Measurements from ENCODE around the gene ETV6. TPM values are rescaled to one million over a fixed set of nuclear protein-coding genes. Genes with fewer than 3 reads are reported as not detected.

The ETV6 gene
- total RNA-seq, 1 experiment from 2014 or later, result 14.1 TPM

DNA sequence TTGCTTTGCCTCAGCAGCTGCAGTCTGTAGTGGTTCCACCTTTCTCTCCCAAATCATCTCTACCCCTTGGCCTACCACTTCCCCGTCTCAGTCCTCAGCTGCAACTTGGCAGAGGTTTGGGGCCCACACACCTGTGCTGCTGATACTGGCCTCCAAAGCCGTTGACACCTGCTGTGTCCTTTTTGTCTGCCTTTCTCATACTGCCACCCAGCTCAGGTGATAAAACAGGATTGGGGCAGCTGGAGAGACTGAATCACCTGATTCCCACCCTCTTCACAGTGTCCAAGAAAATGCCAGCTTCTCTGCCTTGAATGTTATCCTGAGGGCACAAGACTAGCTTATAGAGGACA lies 103.7 kb downstream of the ETV6 start (continued):
- TF ChIP-seq YY1 (IDR thresholded peaks at IDR 0.05; ENCODE audit: extremely low read depth, insufficient replicate concordance, low read depth, low read length), result no peak
- TF ChIP-seq TCF7L2 (IDR thresholded peaks at IDR 0.05; ENCODE audit: borderline replicate concordance, extremely low read depth, insufficient read depth, insufficient read length), result no peak
- TF ChIP-seq JUND (IDR thresholded peaks at IDR 0.05), result no peak
- TF ChIP-seq EGR1 (IDR thresholded peaks at IDR 0.05; ENCODE audit: low read depth), result no peak
- no peak for TF ChIP-seq POLR2A (IDR thresholded peaks at IDR 0.05; ENCODE audit: borderline replicate concordance, extremely low read depth, insufficient read depth, insufficient read length)
- TF ChIP-seq, protein P1, sequence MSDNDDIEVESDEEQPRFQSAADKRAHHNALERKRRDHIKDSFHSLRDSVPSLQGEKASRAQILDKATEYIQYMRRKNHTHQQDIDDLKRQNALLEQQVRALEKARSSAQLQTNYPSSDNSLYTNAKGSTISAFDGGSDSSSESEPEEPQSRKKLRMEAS (IDR thresholded peaks at IDR 0.05), result no peak
- no peak for TF ChIP-seq ZFX (IDR thresholded peaks at IDR 0.05)
- no peak for TF ChIP-seq SRF (IDR thresholded peaks at IDR 0.05; ENCODE audit: low read depth)
- no peak for TF ChIP-seq SP1 (IDR thresholded peaks at IDR 0.05; ENCODE audit: low read depth)
- TF ChIP-seq EZH2 (IDR thresholded peaks at IDR 0.05), result no peak
- TF ChIP-seq CEBPB (IDR thresholded peaks at IDR 0.05; ENCODE audit: low read depth), result no peak

GRCh38 chr12:11753826-11754225 lies 104.4 kb downstream of the ETV6 start:
- no peak overlapping the region for H2AFZ ChIP-seq (ENCODE audit: low read depth, low read length, poor library complexity, severe bottlenecking)
- no peak for DNase-seq (ENCODE audit: low read depth, low spot score)
- H3K9me3 ChIP-seq (ENCODE audit: control insufficient read depth in 1 of 2, insufficient read depth in 1 of 2, low read depth in 1 of 2, low read length in 2 of 2), result no peaks in the 10 kb centered on the region
- no peak overlapping the region for H3K9ac ChIP-seq (ENCODE audit: low read length)
- H4K20me1 ChIP-seq (ENCODE audit: insufficient read depth), result no peaks in the 10 kb centered on the region
- no TSS peak for BruUV-seq (replicated peaks)
- H3K79me2 ChIP-seq (ENCODE audit: insufficient read depth, low read length), result no peaks in the 10 kb centered on the region
- no peak overlapping the region for H3K4me3 ChIP-seq (replicated peaks in 1 of 2; ENCODE audit: low read depth in 1 of 2, low read length in 2 of 2)
- H3K27ac ChIP-seq (ENCODE audit: low read depth, low read length), result no peak overlapping the region
- no peaks in the 10 kb centered on the region for H3K9me2 ChIP-seq (ENCODE audit: insufficient read depth)
- intact Hi-C loops (cut with micrococcal nuclease), result no loop called here
- CTCF ChIA-PET, result no interaction called here
- H3K36me3 ChIP-seq (ENCODE audit: control insufficient read depth in 1 of 2, insufficient read depth in 2 of 2, low read length in 2 of 2), result peaks cover 0 to 2% of the 10 kb centered on the region in 2 experiments; a peak in 1 of 4 replicates
- RAD21 ChIA-PET (ENCODE audit: low non-redundant PET in 1 of 2, low total read pairs in 2 of 2, uncharacterized antibody in 2 of 2, unreplicated experiment in 2 of 2), result no interaction called here
- TF ChIP-seq SRF (IDR thresholded peaks at IDR 0.05; ENCODE audit: low read depth), result no peak
- no peak for TF ChIP-seq POLR2A (IDR thresholded peaks at IDR 0.05; ENCODE audit: borderline replicate concordance, extremely low read depth, insufficient read depth, insufficient read length)
- TF ChIP-seq ATF3 (IDR thresholded peaks at IDR 0.05), result no peak
- no peak for TF ChIP-seq ZBTB33 (IDR thresholded peaks at IDR 0.05; ENCODE audit: extremely low read depth, insufficient replicate concordance, low read length)
- no peak for TF ChIP-seq ZNF274 (IDR thresholded peaks at IDR 0.05; ENCODE audit: low read depth, low read length)
- POLR2A ChIA-PET, result no interaction called here
- H3K27me3 ChIP-seq (ENCODE audit: insufficient read depth, low read length), result no peaks in the 10 kb centered on the region
- no peaks in the 10 kb centered on the region for H3K4me1 ChIP-seq (ENCODE audit: control insufficient read depth in 1 of 2, insufficient read depth in 2 of 2, low read length in 2 of 2)
- no peak overlapping the region for H3K4me2 ChIP-seq (ENCODE audit: low read length)
- no peak for ATAC-seq
